HG02759 (cell line): ENCODE measurements around the gene FNDC4.
"Not testable (repeated sequence)": the region's sequence is repeated elsewhere in the genome, so short reads cannot be mapped to it uniquely, and the experiment has no call there.

Source experiments
- ATAC-seq: cut with Tn5 transposase; IDR thresholded peaks from one replicate; pipeline ENCODE4 v1.9.1; 2021; ENCODE audit warnings: mild to moderate bottlenecking, moderate library complexity; ENCODE audit not compliant: unreplicated experiment

The FNDC4 gene, protein sequence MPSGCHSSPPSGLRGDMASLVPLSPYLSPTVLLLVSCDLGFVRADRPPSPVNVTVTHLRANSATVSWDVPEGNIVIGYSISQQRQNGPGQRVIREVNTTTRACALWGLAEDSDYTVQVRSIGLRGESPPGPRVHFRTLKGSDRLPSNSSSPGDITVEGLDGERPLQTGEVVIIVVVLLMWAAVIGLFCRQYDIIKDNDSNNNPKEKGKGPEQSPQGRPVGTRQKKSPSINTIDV

DNA sequence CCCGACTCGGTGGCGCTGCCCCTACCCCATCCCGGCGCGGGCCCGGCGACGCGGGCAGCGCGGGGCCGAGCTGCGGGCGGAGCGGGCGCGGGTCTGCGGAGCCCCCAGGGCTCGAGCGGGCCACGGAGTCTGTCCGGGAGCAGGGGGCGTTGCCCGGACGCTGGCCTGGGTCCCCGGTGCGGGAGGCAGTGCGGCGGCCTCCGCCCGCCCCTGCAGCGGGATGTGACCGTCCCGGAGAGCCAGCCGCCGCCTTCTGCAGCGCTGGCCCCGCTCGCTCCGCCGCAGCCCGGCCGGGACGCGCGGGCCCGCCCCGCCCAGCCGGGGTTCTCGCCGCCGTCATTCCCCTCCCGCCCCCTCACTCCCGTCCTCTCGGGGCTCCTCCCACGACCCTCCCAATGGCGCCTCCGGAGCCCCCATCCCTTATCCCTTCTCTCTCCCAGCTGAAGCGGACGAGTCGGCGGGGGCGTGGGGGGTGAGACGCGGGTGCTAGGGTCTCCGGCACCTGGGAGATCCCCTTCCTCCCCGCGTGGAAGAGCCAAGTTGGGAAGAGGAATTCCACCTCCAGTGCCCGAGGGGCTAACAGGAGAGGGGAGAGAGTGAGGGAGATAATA, at the start of gene FNDC4:
Gene FNDC4 (minus strand): TSS at position 257 of the 611 bp plus-strand sequence. CDS start 521 bp downstream, outside the sequence.
- no peak for ATAC-seq

DNA sequence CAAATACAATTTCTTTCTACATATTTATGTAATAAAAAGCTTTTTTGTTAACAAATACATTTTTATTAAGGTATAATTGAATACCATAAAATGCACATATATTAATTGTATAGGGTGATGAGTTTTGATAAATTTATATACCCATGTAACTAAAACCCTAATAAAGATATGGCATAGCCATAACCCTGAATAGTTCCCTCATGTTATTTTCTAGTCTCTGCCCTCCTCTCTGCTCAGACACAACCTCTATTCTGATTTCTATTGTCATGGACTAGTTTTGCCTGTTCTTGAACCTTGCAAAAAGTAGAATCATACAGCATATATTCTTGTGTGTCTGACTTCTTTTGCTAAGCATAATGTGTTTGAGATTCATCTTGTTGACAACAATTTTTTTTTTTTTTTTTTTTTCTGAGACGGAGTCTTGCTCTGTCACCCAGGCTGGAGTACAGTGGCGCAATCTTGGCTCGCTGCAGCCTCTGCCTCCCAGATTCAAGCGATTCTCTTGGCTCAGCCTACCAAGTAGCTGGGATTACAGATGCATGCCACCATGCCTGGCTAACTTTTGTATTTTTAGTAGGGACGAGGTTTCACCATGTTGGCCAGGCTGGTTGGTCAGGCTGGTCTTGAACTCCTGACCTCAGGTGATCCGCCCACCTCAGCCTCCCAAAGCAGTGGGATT, 49.3 kb upstream of the FNDC4 start:
- ATAC-seq: no peak

DNA sequence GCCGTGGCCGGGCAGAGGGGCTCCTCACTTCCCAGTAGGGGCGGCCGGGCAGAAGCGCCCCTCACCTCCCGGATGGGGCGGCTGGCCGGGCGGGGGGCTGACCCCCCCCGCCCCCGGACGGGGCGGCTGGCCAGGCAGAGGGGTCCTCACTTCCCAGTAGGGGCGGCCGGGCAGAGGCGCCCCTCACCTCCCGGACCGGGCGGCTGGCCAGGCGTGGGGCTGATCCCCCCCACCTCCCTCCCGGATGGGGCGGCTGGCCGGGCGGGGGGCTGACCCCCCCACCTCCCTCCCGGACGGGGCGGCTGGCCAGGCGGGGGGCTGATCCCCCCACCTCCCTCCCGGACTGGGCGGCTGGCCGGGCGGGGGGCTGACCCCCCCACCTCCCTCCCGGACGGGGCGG, 44.6 kb upstream of the FNDC4 start:
- ATAC-seq: not testable (repeated sequence)

DNA sequence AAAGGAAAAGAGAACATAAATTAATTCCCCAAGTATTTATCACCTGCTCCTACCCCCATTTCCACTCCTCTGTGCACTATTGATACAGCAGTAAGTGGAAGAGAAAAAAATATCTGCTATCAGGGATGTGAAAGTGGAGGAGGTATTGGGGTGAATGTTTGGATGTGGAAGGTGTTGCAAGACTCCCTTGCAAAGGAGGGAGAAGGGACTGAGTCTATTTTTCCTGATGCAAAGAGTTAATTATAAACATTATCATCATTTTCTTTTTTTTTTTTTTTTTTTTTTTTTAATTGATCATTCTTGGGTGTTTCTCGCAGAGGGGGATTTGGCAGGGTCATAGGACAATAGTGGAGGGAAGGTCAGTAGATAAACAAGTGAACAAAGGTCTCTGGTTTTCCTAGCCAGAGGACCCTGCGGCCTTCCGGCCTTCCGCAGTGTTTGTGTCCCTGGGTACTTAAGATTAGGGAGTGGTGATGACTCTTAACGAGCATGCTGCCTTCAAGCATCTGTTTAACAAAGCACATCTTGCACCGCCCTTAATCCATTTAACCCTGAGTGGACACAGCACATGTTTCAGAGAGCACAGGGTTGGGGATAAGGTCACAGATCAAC, 43.9 kb upstream of the FNDC4 start:
- ATAC-seq: not testable (repeated sequence)

DNA sequence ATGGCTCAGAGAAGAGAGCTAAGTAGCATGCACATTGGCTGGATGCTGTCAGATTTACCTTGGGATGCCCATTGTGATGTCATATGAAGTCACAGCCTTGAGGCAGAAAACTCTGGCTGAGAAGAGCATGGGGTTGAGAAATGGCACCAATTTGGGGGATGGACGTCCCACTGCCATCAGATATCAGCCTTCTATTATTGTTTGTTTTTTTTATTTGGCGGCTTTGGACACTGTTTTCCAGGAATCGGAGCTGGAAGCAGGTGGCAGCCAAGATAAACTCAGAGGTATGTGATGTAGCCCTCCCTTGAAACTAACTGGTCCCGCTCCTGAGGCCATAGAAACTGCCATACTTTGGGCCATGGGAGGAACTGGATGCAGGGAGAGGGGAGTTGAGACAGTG, 42.3 kb upstream of the FNDC4 start:
- ATAC-seq: no peak

DNA sequence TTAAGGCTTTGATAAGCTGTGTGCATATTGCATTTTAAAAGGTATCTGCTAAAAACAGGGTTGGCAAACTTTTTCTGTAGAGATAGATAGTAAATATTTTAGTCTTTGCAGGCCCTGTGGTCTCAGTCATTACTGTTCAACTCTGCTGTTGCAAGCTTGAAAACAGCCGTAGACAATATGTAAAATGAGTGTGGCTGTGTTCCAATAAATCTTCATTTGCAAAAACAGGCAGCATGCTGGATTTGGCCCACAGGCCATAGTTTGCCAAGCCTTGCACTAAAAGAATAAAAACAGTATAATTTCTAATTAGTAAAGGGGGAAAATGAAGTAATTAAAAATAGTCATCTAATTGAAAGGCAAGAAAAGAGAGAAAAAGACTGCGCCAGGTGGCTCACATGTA, 37.0 kb upstream of the FNDC4 start:
- ATAC-seq: no peak

DNA sequence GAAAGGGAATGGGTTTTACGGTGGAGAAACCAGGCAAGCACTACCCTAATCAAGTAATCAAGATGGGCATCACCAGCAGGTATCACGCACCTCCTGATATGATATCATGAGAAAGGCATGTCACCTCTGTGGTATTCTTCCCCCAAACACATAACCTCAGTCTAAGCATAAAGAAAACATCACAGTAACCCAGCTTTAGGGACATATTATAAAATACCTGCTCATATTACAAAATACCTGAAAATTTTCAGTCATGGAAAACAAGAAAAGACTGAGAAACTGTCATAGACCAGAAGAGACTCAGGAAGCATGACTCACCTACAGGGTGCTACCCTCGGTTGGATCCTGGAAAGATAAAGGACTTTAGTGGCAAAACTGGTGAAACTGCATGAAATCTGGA, 32.2 kb upstream of the FNDC4 start:
- ATAC-seq: no peak

DNA sequence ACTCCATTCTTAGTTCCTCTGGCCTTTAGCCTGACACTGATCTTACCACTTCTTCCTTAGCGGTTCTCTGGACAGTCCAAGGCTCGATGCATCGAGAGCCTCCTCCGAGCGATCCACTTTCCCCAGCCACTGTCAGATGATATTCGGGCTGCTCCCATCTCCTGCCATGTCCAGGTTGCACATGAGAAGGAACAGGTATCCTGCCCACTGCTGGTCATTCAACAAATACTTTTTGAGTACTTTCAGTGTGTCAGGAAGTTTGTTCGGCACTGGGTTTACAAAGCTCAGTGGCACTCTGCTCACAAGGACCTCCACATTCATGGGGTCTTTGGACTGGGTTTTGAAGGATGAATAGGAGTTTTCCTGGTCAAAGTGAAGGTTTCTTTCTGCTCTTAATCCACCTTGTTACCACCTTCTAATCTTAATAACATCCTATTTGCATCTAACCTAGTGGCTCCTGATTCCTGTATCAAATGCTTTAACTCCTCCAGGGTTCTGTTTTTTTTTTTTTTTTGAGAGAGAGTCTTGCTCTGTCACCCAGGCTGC, 27.5 kb upstream of the FNDC4 start:
- ATAC-seq: no peak

DNA sequence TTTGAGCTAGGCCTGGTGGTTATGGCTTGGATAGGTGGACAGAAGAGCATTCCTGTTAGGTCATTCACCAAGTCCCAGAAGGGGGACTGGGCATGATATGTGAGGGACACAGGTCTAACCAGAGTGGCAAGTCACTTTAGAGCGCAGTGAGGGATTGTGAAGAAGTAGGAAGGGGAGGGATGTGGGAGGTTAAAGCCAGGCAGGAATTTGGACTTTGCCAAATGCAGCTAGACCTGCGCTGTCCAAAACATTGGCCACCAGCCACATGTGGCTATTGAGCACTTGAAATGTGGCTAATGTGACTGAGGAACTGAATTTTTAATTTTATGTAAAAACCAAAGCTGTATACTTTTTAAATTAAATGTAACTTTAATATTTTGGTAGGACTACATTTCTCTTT, 25.3 kb upstream of the FNDC4 start:
- ATAC-seq: no peak

DNA sequence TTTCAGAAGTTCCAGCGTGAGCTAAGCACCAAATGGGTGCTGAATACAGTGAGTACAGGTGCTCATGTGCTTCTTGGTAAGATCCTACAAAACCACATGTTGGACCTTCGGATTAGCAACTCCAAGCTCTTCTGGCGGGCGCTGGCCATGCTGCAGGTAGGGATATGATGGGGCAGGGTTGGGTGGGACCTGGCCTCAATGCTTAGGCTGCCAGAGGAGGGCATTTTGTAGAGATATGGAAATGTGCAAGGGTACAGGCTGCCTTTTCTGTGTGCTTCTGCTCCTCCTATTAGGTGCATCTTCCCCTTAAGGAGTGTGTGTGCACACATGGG, 23.7 kb upstream of the FNDC4 start:
- no peak for ATAC-seq

DNA sequence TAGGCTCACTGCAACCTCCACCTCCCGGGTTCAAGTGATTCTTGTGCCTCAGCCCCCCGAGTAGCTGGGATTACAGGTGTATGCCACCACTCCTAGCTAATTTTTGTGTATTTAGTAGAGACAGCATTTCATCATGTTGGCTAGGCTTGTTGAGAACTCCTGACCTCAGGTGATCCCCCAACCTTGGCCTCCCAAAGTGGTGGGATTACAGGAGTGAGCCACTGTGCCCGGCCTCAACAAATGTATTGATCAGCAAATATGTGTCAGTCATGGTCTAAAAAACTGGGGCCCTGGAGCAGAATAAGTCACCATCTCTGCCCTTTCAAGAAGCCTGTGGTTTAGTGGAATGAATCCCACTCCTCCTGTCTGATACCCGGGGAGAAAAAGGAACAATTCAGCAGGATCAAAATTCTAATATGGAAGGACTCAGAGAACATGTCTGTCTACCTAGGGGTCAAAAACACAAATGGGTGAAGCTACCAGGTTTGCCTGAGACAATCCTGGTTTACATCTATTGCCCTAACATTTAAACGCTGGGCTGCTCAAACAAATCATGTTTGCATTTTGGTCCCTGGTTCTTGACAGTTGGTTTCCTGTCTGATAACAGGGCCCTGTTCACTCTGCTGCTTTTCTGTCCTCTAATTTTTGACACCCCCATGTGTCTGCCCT, 23.2 kb upstream of the FNDC4 start:
- no peak for ATAC-seq

DNA sequence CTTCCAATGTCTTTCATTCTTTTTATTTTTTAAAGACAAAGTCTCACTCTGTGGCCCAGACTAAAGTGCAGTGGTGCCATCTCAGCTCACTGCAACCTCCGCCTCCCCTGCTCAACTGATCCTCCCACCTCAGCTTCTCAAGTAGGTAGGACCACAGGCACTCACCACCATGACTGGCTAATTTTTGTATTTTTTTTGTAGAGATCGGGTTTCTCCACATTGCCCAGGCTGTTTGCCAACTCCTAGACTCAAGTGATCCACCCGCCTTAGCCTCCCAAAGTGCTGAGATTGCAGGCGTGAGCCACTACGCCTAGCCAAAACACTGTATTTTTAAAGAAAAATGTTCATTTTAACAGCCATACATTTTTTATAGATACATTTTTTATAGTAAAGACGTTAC, 14.3 kb upstream of the FNDC4 start:
- no peak for ATAC-seq

DNA sequence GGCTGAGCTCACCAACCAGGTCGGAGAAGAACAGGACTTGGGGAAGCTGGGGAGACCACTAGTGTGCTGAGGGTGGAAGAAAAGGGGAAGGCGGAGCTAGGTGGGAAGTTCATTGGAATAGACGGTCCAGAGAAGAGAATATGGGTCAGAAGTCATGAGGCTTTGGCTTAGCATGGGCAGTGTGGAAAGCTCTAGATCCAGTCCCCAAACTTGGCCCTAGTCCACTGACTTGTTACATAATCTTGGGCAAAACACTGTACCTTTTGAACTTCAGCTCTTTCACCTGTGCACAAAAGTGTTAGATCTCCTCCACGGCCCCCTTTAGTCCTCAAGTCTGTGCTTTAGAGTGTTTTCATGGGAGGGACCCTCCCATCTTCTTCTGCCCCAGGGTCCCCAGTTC, 12.3 kb upstream of the FNDC4 start:
- ATAC-seq: no peak

DNA sequence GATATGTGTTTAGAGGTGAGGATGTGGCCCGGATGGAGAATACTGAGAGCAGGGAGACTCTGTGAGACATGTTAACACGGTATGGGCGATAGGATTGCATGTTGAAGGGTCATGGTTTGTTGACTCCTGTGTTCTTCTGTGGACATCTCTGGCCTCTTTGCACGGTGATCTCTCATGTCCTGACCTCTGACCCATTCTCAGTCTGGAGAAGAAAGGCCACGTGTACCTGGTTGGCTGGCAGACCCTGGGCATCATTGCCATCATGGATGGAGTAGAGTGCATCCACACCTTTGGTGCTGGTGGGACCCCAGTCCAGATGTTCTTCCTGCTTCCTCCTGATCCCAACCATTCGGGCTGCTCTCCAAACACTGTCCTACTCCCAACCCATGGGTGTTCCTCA, 11.6 kb upstream of the FNDC4 start:
- ATAC-seq: no peak

DNA sequence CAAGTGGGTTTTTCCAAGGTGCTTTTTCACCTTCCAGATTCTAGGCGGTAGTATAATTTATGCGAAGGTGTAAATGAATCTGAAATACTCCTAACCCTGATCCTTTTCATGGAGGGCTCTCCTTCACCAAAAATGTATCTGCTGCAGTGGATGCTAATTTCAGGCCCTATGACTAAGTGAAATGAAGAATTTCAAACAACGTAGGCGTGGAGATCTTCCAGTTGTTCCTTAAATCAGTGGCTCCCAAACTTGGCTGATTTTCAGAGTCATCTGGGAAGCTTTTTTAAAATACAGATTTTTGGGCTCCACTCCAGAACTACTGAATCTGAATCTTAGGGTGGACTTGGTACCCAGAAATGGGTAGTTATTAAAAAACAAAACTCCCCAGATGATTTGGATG, 7.1 kb upstream of the FNDC4 start:
- no peak for ATAC-seq

DNA sequence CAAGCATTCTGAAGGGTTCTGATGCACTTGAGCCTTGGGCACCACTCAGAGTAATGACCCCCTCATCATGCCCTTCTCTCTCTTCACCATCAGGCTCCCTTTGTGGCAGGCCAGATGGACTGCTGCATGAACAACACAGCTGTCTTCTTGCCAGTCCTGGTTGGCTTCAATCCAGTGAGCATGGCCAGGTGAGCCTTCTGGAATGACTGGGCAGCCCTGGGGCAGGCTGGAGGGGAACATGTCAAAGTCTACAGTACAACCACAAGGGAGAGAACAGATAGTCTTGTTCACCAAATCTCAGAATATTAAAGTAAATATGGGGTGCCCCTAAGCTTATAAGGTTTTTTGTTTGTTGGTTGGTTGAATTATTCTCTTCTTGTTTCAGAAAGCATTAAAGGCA, 6.0 kb upstream of the FNDC4 start:
- ATAC-seq: no peak

DNA sequence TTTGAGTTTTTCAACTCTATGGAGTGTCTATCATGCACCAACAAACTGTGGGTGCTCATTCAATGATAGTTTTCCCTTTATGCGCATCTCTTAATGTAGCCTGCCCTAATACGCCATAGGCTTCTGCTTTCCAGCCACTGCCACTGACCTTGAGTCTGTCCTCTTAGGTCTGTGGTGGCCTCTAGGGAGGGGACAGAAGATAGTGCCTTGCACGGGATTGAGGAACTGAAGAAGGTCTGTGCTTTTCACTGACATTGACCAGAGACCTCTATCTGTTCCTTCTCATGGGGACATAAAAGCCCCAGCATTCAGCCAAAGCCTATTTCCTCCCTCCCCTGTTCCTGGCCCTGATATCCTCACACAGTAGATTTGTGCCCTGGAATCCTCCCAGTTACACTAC, 4.0 kb upstream of the FNDC4 start:
- ATAC-seq: no peak

DNA sequence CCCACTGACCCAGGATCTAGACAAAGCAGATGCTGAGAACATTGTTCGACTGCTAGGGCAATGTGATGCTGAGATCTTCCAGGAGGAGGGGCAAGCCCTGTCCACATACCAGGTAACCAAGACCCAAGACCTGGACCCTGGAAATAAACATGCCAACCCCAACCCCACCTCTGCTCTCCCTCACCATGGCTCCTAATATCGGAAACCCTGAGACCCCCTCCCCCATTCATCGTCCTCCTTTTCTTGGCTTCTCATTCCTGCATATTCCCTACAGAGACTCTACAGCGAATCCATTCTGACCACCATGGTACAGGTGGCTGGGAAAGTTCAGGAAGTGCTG, 2.3 kb upstream of the FNDC4 start:
- no peak for ATAC-seq

DNA sequence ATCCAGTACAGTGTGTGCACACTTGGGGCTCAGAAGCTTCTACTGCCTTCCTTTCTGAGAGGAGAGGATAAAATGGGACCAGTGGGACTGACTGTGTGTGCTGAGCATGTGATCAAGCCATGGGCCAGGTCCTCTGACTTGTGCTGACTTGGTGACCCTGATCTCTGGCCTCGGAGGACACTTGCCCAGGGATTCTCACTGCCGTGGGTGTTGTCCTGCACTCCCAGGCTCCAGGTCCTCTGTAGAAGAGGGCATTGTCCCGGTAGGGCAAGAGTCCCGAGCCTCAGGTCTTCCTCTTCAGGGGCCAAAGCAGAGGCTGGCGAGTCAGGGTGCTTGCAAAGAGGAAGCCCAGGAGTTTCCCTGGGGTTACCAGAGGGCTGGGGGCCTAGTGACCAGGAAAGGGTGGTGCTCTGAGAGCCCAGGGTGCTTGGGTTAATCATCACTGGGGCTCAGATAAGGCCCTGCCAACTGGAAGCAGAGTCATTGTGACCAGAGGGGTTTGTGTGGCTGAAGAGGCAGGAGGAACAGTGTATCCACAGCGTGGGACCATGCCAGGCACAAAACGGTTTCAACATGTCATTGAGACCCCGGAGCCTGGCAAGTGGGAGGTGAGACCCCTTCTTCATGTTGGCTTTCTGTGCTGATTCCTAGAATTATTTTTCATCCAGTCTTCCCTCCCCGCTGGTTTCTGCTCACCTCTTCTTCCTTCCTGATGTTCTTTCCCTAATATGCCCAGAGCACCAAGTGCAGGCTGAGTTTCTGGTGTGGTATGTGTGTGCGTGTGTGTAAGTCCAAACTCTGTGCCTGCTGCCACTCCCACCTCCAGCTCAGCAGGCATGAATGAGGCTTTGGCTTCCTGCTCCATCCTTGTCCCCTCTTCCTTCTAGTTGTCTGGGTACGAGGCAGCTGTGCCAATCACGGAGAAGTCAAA, 1.6 kb upstream of the FNDC4 start, which contains the start of gene GCKR:
Gene GCKR (plus strand): TSS at position 483 of the 931 bp plus-strand sequence. CDS start 66 bp downstream, at position 549.
- no peak for ATAC-seq

DNA sequence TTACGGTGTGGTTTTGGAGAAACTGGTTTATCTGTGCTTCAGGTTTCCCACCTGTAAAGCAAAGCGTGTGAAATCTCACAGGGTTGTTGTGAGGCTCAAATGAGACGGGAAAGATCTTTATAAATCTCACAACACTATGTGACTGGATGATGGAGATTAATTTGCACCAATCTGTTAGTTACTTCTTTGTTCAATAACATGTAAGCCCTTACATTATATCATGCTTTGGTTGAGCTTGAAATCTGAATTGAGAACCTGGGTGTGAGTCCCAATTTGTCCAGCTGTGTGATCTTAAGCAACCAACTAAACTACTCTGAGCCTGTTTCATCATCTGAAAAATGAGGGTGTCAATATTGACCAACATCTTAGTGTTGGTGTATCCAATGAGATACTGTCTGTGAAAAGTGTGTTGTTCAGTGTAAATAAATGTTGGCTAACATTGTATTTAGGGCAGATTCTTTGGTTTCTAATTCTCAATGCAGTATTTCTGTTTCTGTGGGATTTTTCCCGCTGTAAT, 898 bp upstream of the FNDC4 start:
- no peak for ATAC-seq
